SU-DHL-6 (cell line): ENCODE measurements around the gene SPRYD7.
"Not testable (repeated sequence)": the region's sequence is repeated elsewhere in the genome, so short reads cannot be mapped to it uniquely, and the experiment has no call there.

Experiments used
- H2AFZ ChIP-seq: fragments of 200-600 bp; sonication (generic); 2 replicates; pipeline ENCODE4 v1.6.1; 2014; ENCODE audit warnings: low read depth, mild to moderate bottlenecking, moderate library complexity, mixed read lengths, antibody characterized with exemption, low read length; ENCODE audit not compliant: severe bottlenecking
- H3F3A ChIP-seq: fragments of 200-600 bp; shearing (Covaris generic); 2 replicates; pipeline ENCODE4 v1.6.0; 2016; ENCODE audit warnings: antibody characterized with exemption, mild to moderate bottlenecking; ENCODE audit not compliant: insufficient read depth
- H3K27ac ChIP-seq: fragments of 200-600 bp; sonication (generic); 2 replicates; pipeline ENCODE4 v1.5.1; 2016; ENCODE audit warnings: low read depth, mild to moderate bottlenecking, low read length, moderate library complexity, mixed read lengths
- H3K27me3 ChIP-seq: fragments of 200-600 bp; sonication (generic), shearing (Covaris generic); 2 replicates; pipeline ENCODE4 v1.6.0; 2014; ENCODE audit warnings: mild to moderate bottlenecking, low read length
- H3K36me3 ChIP-seq: fragments of 200-600 bp; sonication (generic); 2 replicates; pipeline ENCODE4 v1.6.1; 2014; ENCODE audit warnings: mild to moderate bottlenecking, low read length, mixed read lengths
- H3K4me2 ChIP-seq: fragments of 300-600, 200-600 bp; shearing (Covaris generic), sonication (generic); 2 replicates; pipeline ENCODE4 v1.6.0; 2014; ENCODE audit warnings: low read length, low read depth, mild to moderate bottlenecking; ENCODE audit not compliant: poor library complexity, severe bottlenecking
- H3K4me3 ChIP-seq: fragments of 200-600 bp; sonication (generic); 2 replicates; pipeline ENCODE4 v1.5.1; 2014; ENCODE audit warnings: antibody characterized with exemption, low read length, mild to moderate bottlenecking, mixed read lengths; ENCODE audit not compliant: insufficient read depth, poor library complexity, severe bottlenecking
- H3K79me2 ChIP-seq: fragments of 200-600 bp; sonication (generic); 2 replicates; pipeline ENCODE4 v1.6.1; 2014; ENCODE audit warnings: mild to moderate bottlenecking, low read length, moderate library complexity; ENCODE audit not compliant: insufficient read depth
- H3K9ac ChIP-seq: fragments of 200-600 bp; sonication (generic); 2 replicates; pipeline ENCODE4 v1.7.0; 2014; ENCODE audit warnings: mild to moderate bottlenecking, low read length
- H3K9me2 ChIP-seq: fragments of 200-600 bp; sonication (generic); replicated peaks from 2 replicates; pipeline ENCODE4 v1.6.1; 2014; ENCODE audit warnings: low read length; ENCODE audit not compliant: insufficient read depth
- H3K9me3 ChIP-seq: fragments of 200-600 bp; sonication (generic); 2 replicates; pipeline ENCODE4 v1.6.1; 2014; ENCODE audit warnings: low read length, mixed read lengths; ENCODE audit not compliant: insufficient read depth
- H4K20me1 ChIP-seq: fragments of 200-600 bp; sonication (generic); 2 replicates; pipeline ENCODE4 v1.6.1; 2014; ENCODE audit warnings: low read depth, mild to moderate bottlenecking, antibody characterized with exemption, low read length, moderate library complexity, mixed read lengths
- CTCF ChIP-seq: fragments of 200-600 bp; sonication (generic); IDR thresholded peaks from one replicate; pipeline ENCODE4 v1.5.1; 2017; ENCODE audit warnings: antibody characterized with exemption, mild to moderate bottlenecking, low read length, moderate library complexity; ENCODE audit not compliant: insufficient read depth, poor library complexity, severe bottlenecking
- EZH2phosphoT487 ChIP-seq: fragments of 200-600 bp; sonication (generic), shearing (Covaris generic); conservative IDR thresholded peaks from 2 replicates; pipeline ENCODE4 v1.6.1; 2018; ENCODE audit warnings: mild to moderate bottlenecking, antibody characterized with exemption, low read length, moderate library complexity, mixed read lengths

SPRYD7 gene

DNA sequence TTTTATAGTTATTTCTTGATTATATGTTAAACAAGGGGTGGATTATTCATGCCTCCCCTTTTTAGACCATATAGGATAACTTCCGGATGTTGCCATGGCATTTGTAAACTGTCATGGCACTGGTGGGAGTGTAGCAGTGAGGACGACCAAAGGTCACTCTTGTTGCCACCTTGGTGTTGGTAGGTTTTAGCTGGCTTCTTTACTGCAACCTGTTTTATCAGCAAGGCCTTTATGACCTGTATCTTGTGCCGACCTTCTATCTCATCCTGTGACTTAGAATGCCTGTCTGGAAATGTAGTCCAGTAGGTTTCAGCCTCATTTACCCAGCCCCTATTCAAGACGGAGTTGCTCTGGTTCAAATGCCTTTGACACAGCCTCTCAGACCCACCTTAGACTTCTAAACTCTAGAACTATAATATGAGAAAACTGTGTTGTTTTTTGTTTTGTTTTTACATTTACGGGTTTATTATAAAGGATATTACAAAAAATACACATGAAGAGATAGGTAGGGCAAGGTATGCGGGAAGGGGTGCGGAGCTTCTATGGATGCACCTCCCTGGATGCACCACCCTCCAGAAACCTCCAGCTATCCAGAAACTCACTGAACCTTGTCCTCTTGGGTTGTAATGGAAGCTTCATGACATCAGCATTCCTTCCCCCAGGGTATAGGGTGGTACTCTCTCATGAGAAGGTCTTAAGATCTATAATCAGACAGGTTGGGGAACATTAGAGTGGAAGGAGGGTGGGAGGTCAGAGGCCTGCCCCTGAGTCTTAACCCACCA is 15.8 kb upstream of the SPRYD7 start:
- Histone ChIP-seq H3K27me3 (no peaks in the 10 kb centered on the region), H3K27ac (no peak overlapping the region), H3K79me2 (no peaks in the 10 kb centered on the region), H3K4me2 (no peak overlapping the region), H3K9me3 (no peaks in the 10 kb centered on the region), H2AFZ (no peak overlapping the region), H3F3A (0 out of 2 replicates have a peak, but pooled peaks cover 5% of the 10 kb centered on the region), H3K9ac (no peak overlapping the region), H3K4me3 (no peak overlapping the region), H3K36me3 (no peaks in the 10 kb centered on the region), H3K9me2 (no peaks in the 10 kb centered on the region), H4K20me1 (no peaks in the 10 kb centered on the region)
- TF ChIP-seq CTCF (no peak), EZH2phosphoT487 (no peak)

- not testable (repeated sequence) for H3K27me3 ChIP-seq, H3K9me2 ChIP-seq, H3K4me2 ChIP-seq, H3K9me3 ChIP-seq, H3K79me2 ChIP-seq, H3K9ac ChIP-seq, H3K36me3 ChIP-seq, H3K27ac ChIP-seq, H3K4me3 ChIP-seq, H2AFZ ChIP-seq, H4K20me1 ChIP-seq, H3F3A ChIP-seq
Measured at GRCh38 chr13:49948777-49949270, 12.7 kb upstream of the SPRYD7 start.

- H3K9me3 ChIP-seq, result no peaks in the 10 kb centered on the region
- TF ChIP-seq EZH2phosphoT487 (no peak), CTCF (no peak)
- H3K9ac ChIP-seq, result no peak overlapping the region
- no peak overlapping the region for H2AFZ ChIP-seq
- peak overlapping the region; percentile 84 for H3K27ac ChIP-seq
- H3K36me3 ChIP-seq, result no peaks in the 10 kb centered on the region
- no peaks in the 10 kb centered on the region for H3K9me2 ChIP-seq
- no peaks in the 10 kb centered on the region for H3K27me3 ChIP-seq
- H3K4me2 ChIP-seq, result peak overlapping the region; percentile 86
- no peaks in the 10 kb centered on the region for H4K20me1 ChIP-seq
- peaks cover 19% of the 10 kb centered on the region for H3F3A ChIP-seq
- no peak overlapping the region for H3K4me3 ChIP-seq
- H3K79me2 ChIP-seq, result peaks cover 12% of the 10 kb centered on the region; the same call in 1 of the 2 replicates
Measured at GRCh38 chr13:49939321-49939720, 3.2 kb upstream of the SPRYD7 start.

DNA sequence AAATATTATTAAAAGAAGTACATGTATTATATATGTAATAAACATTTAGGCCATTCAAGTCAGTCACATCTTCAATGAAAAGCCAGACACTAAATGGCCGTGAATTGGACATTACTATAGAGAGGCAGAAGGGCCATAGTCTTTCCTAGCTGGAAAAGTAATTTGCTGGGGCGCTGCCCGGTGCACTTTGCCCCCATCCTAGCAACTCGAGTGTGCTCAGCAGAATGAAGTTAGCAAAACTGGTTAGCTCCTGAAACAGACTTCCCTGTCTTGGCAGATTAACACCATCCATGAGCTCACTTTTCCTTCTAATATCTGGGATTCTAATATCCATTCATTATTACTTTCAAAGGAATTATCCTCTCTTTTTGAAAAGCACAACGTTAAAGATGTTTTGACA is 2.8 kb upstream of the SPRYD7 start:
- no peak overlapping the region for H3K4me3 ChIP-seq
- peak overlapping the region; percentile 86 for H3K4me2 ChIP-seq
- H3K9ac ChIP-seq, result no peak overlapping the region
- H3K36me3 ChIP-seq, result no peaks in the 10 kb centered on the region
- H3K27ac ChIP-seq, result peak overlapping the region; percentile 84
- no peaks in the 10 kb centered on the region for H4K20me1 ChIP-seq
- TF ChIP-seq EZH2phosphoT487 (no peak), CTCF (no peak)
- peaks cover 19% of the 10 kb centered on the region for H3F3A ChIP-seq
- no peak overlapping the region for H2AFZ ChIP-seq
- no peaks in the 10 kb centered on the region for H3K9me3 ChIP-seq
- H3K79me2 ChIP-seq, result peaks cover 12% of the 10 kb centered on the region; the same call in 1 of the 2 replicates
- H3K9me2 ChIP-seq, result no peaks in the 10 kb centered on the region
- H3K27me3 ChIP-seq, result no peaks in the 10 kb centered on the region
